Measurements from ENCODE around the gene CCL14.
"Not testable (repeated sequence)": the region's sequence is repeated elsewhere in the genome, so short reads cannot be mapped to it uniquely, and the experiment has no call there.

CCL14 gene

DNA sequence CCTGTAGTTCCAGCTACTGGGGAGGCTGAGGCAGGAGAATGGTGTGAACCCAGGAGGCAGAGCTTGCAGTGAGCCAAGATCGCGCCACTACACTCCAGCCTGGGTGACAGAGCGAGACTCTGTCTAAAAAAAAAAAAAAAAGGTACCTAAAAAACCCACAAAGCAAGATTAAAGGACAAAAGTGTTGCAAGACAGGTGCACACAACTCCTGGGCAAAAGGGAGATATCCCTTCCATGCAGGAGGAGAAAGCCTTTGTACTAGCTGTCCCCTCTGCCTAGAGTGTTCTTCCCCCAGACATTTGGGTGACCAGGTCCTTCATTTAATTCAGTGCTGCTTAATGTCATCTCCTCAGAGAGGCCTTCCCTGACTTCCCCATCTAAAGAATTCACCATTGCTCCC is 48.0 kb downstream of the CCL14 start:
- not testable (repeated sequence) for H3K4me3 Mint-ChIP-seq, H3K27ac Mint-ChIP-seq

GRCh38 chr17:35936063-35936462 is 50.5 kb downstream of the CCL14 start:
- H3K27ac Mint-ChIP-seq: no peak overlapping the region
- peaks cover under 1% of the 10 kb centered on the region for H3K4me1 Mint-ChIP-seq (ENCODE audit: low read depth)
- no peaks in the 10 kb centered on the region for H3K27me3 Mint-ChIP-seq
- H3K4me3 Mint-ChIP-seq: no peak overlapping the region
- H3K36me3 Mint-ChIP-seq: no peaks in the 10 kb centered on the region
- H3K9me3 Mint-ChIP-seq (ENCODE audit: low read depth): no peaks in the 10 kb centered on the region

More for the DNA sequence above, 48.0 kb downstream of the CCL14 start:
- H3K27me3 Mint-ChIP-seq; H3K36me3 Mint-ChIP-seq; H3K4me1 Mint-ChIP-seq (ENCODE audit: low read depth); H3K9me3 Mint-ChIP-seq (ENCODE audit: low read depth): not testable (repeated sequence)

DNA sequence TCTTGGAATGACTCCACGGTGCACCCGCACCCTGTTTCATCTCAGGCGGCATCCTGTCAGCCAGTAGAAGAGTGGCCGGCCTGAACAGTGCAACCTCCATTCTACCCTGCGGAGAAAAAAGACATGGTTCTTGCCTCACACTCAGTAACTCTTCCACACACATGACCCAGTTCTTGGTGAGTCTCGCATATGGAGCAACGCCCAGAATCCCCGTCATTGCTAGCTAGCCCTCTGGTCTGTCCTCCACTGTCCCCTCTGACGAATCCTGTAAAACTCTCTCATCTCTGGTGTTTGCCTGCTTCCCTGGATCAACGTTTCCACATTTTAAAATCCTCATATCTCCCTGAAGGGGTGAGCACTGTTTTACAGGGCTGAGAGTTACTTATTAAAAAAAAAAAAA is 51.8 kb downstream of the CCL14 start:
- Mint-ChIP-seq H3K9me3 (ENCODE audit: low read depth) (no peaks in the 10 kb centered on the region), H3K4me3 (no peak overlapping the region), H3K4me1 (ENCODE audit: low read depth) (peaks cover 12% of the 10 kb centered on the region), H3K36me3 (no peaks in the 10 kb centered on the region), H3K27ac (no peak overlapping the region), H3K27me3 (no peaks in the 10 kb centered on the region)
